H9 (cell line): Measurements from ENCODE around the gene STIL. TPM values are rescaled to one million over a fixed set of nuclear protein-coding genes. Genes with fewer than 3 reads are reported as not detected.

Experiments
- DNase-seq: peaks from one replicate; pipeline ENCODE4 v3.0.0-alpha.2; 2017
- H2AFZ ChIP-seq: one replicate; pipeline ENCODE4 v1.6.1; 2013; ENCODE audit warnings: mild to moderate bottlenecking, low read length, control low read depth, moderate library complexity
- H2AK5ac ChIP-seq: 2 replicates; pipeline ENCODE4 v1.6.1; 2013; ENCODE audit warnings: low read length, control low read depth, mixed read lengths; ENCODE audit not compliant: insufficient read length
- H2BK120ac ChIP-seq: one replicate; pipeline ENCODE4 v1.6.1; 2013; ENCODE audit warnings: low read depth, mild to moderate bottlenecking, low read length, control low read depth, inconsistent platforms; ENCODE audit not compliant: poor library complexity, severe bottlenecking
- H2BK12ac ChIP-seq: 2 replicates; pipeline ENCODE4 v1.6.1; 2013; ENCODE audit warnings: low read length, control low read depth, mixed read lengths, low read depth; ENCODE audit not compliant: insufficient read length
- H2BK15ac ChIP-seq: 2 replicates; pipeline ENCODE4 v1.6.1; 2013; ENCODE audit warnings: low read depth, low read length, control low read depth
- H2BK20ac ChIP-seq: one replicate; pipeline ENCODE4 v1.6.1; 2013; ENCODE audit warnings: low read depth, mild to moderate bottlenecking, low read length, control low read depth, inconsistent platforms; ENCODE audit not compliant: poor library complexity, severe bottlenecking
- H2BK5ac ChIP-seq: 2 replicates; pipeline ENCODE4 v1.6.1; 2013; ENCODE audit warnings: low read length, control low read depth, mixed read lengths; ENCODE audit not compliant: insufficient read length
- H3K14ac ChIP-seq: 2 replicates; pipeline ENCODE4 v1.6.1; 2013; ENCODE audit warnings: low read length, control low read depth; ENCODE audit not compliant: insufficient read depth
- H3K18ac ChIP-seq: 2 replicates; pipeline ENCODE4 v1.6.1; 2013; ENCODE audit warnings: low read depth, mild to moderate bottlenecking, mixed read lengths, low read length, control low read depth; ENCODE audit not compliant: insufficient read length
- H3K23ac ChIP-seq: 2 replicates; pipeline ENCODE4 v1.6.1; 2013; ENCODE audit warnings: low read length, control low read depth, mixed read lengths, low read depth; ENCODE audit not compliant: insufficient read length
- H3K23me2 ChIP-seq: 2 replicates; pipeline ENCODE4 v1.6.1; 2013; ENCODE audit warnings: low read depth, mild to moderate bottlenecking, mixed read lengths, low read length, control low read depth; ENCODE audit not compliant: insufficient read length, poor library complexity, severe bottlenecking
- H3K27ac ChIP-seq: 2 replicates; pipeline ENCODE4 v1.5.1; 2013; ENCODE audit warnings: low read length, control low read depth, mixed read lengths, low read depth; ENCODE audit not compliant: insufficient read length
- H3K27me3 ChIP-seq: 2 replicates; pipeline ENCODE4 v1.6.1; 2013; ENCODE audit warnings: low read length, control low read depth, inconsistent platforms; ENCODE audit not compliant: insufficient read depth
- H3K4ac ChIP-seq: 2 replicates; pipeline ENCODE4 v1.6.1; 2013; ENCODE audit warnings: low read depth, mild to moderate bottlenecking, control low read depth, inconsistent platforms, low read length, moderate library complexity
- H3K4me1 ChIP-seq: 2 replicates; pipeline ENCODE4 v1.6.1; 2013; ENCODE audit warnings: low read length, control low read depth, inconsistent platforms; ENCODE audit not compliant: insufficient read depth
- H3K4me2 ChIP-seq: 2 replicates; pipeline ENCODE4 v1.6.1; 2013; ENCODE audit warnings: low read length, control low read depth, mixed read lengths; ENCODE audit not compliant: insufficient read length, insufficient read depth
- H3K56ac ChIP-seq: 2 replicates; pipeline ENCODE4 v1.6.1; 2013; ENCODE audit warnings: low read depth, mild to moderate bottlenecking, mixed read lengths, low read length, control low read depth; ENCODE audit not compliant: insufficient read length
- H3K79me1 ChIP-seq: 2 replicates; pipeline ENCODE4 v1.6.1; 2013; ENCODE audit warnings: low read depth, mild to moderate bottlenecking, moderate library complexity, low read length, control low read depth, inconsistent platforms; ENCODE audit not compliant: insufficient read depth, poor library complexity, severe bottlenecking
- H3K79me2 ChIP-seq: 2 replicates; pipeline ENCODE4 v1.6.1; 2013; ENCODE audit warnings: low read length, control low read depth, inconsistent platforms; ENCODE audit not compliant: insufficient read depth
- H3K9ac ChIP-seq: 2 replicates; pipeline ENCODE4 v1.6.1; 2013; ENCODE audit warnings: low read length, control low read depth, mixed read lengths; ENCODE audit not compliant: insufficient read length; ENCODE audit errors: extremely low read depth
- H3K9me3 ChIP-seq: one replicate; pipeline ENCODE4 v1.6.1; 2013; ENCODE audit warnings: low read depth, low read length, inconsistent platforms; ENCODE audit not compliant: control insufficient read depth
- H3T11ph ChIP-seq: one replicate; pipeline ENCODE4 v1.6.1; 2013; ENCODE audit warnings: mild to moderate bottlenecking, low read length, control low read depth, inconsistent platforms
- H4K20me1 ChIP-seq: one replicate; pipeline ENCODE4 v1.6.1; 2013; ENCODE audit not compliant: control insufficient read depth, insufficient read length, insufficient read depth
- H4K5ac ChIP-seq: 2 replicates; pipeline ENCODE4 v1.6.1; 2013; ENCODE audit warnings: low read depth, mild to moderate bottlenecking, mixed read lengths, low read length, control low read depth; ENCODE audit not compliant: insufficient read length
- H4K8ac ChIP-seq: replicated peaks from 2 replicates; pipeline ENCODE4 v1.6.1; 2013; ENCODE audit warnings: low read length, control low read depth, mixed read lengths, low read depth; ENCODE audit not compliant: insufficient read length
- H4K91ac ChIP-seq: 2 replicates; pipeline ENCODE4 v1.6.1; 2013; ENCODE audit warnings: low read depth, mild to moderate bottlenecking, moderate library complexity, mixed read lengths, low read length, control low read depth; ENCODE audit not compliant: insufficient read length
- H3K27ac Mint-ChIP-seq, 3 experiments: 2 replicates in 2 of 3; 3 replicates in 1 of 3; pipeline ENCODE4 v1.8.0; 2020 to 2021; ENCODE audit warnings: mixed read lengths in 3 of 3, mild to moderate bottlenecking in 1 of 3, moderate library complexity in 1 of 3
- H3K27me3 Mint-ChIP-seq: 2 replicates; pipeline ENCODE4 v1.8.0; 2021; ENCODE audit warnings: low read depth, mild to moderate bottlenecking, moderate library complexity, mixed read lengths
- H3K36me3 Mint-ChIP-seq, 3 experiments: 2 replicates in 2 of 3; 3 replicates in 1 of 3; pipeline ENCODE4 v1.8.0; 2020 to 2021; ENCODE audit warnings: low read depth in 3 of 3, mixed read lengths in 3 of 3; ENCODE audit not compliant: insufficient read depth in 1 of 3
- H3K4me1 Mint-ChIP-seq, 2 experiments: 2 replicates each; pipeline ENCODE4 v1.8.0; 2020; ENCODE audit warnings: mixed read lengths in 2 of 2
- H3K4me3 Mint-ChIP-seq, 2 experiments: 2 replicates in 1 of 2; 3 replicates in 1 of 2; pipeline ENCODE4 v1.8.0; 2020 to 2021; ENCODE audit warnings: mild to moderate bottlenecking in 2 of 2, mixed read lengths in 2 of 2, moderate library complexity in 1 of 2
- H3K9me3 Mint-ChIP-seq, 2 experiments: 2 replicates in 1 of 2; 3 replicates in 1 of 2; pipeline ENCODE4 v1.8.0; 2020; ENCODE audit warnings: mild to moderate bottlenecking in 2 of 2, mixed read lengths in 2 of 2, moderate library complexity in 1 of 2
- WGBS: extraction: QIAGEN DNeasy Blood & Tissue Kit; methylation state at CpG from one replicate; pipeline ENCODE4 v1.1.7; 2013; ENCODE audit warnings: missing lambda C conversion rate, low lambda C conversion rate, mixed read lengths; ENCODE audit not compliant: insufficient read length; ENCODE audit errors: extremely low coverage; 5-methylcytosine and 5-hydroxymethylcytosine counted together
- total RNA-seq: library from RNA; stranded (reverse); gene quantifications from 2 replicates; pipeline ENCODE4 v1.2.1, GENCODE V29; 2021
- TF ChIP-seq, protein P1 (sequence below): fragments of 200-600 bp; sonication (generic); conservative IDR thresholded peaks from 3 replicates; pipeline ENCODE4 v1.8.0; 2021; ENCODE audit warnings: antibody characterized with exemption, mild to moderate bottlenecking

Gene STIL
- total RNA-seq, 1 experiment from 2014 or later = 26.6 TPM

DNA sequence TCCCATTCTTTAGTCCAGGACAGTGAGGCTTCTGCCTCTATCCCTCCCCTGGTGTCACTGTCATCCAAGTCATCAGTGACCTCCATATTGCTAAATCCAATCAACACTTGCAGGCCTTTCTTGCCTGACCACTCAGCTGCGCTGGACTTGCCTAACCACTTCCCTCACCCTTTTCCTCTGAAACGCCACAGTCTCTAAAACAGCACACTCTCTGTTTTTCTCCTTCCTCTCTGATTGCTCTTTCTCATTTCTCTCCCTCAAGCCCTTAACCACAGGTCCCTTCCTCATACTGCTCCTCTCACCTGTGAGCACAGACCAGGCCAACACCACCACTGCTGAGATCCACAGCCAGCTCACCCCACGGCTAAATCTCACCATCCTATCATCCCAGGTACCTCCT is 99.4 kb downstream of the STIL start:
- Histone ChIP-seq H2AFZ (no peak overlapping the region), H4K91ac (no peak overlapping the region)

More for the DNA sequence above, 99.4 kb downstream of the STIL start:
- Histone ChIP-seq H4K5ac (no peak overlapping the region), H2BK120ac (no peak overlapping the region), H4K8ac (no peak overlapping the region), H3K23me2 (no peaks in the 10 kb centered on the region), H3K56ac (no peak overlapping the region), H3T11ph (no peak overlapping the region), H3K79me1 (no peaks in the 10 kb centered on the region), H2BK15ac (no peak overlapping the region), H3K4me2 (no peak overlapping the region), H3K4ac (no peak overlapping the region), H3K9me3 (no peaks in the 10 kb centered on the region), H3K14ac (no peak overlapping the region), H3K23ac (no peak overlapping the region), H2BK5ac (no peak overlapping the region), H3K27me3 (peaks cover 3% of the 10 kb centered on the region; the same call in 1 of the 2 replicates), H2AK5ac (no peak overlapping the region), H3K4me1 (no peaks in the 10 kb centered on the region; the same call in 1 of the 2 replicates), H4K20me1 (no peaks in the 10 kb centered on the region), H3K9ac (no peak overlapping the region), H2BK20ac (no peak overlapping the region), H3K79me2 (no peaks in the 10 kb centered on the region), H3K18ac (no peak overlapping the region), H2BK12ac (no peak overlapping the region), H3K27ac (no peak overlapping the region)
- no peak overlapping the region for H3K27ac Mint-ChIP-seq
- H3K36me3 Mint-ChIP-seq = no peaks in the 10 kb centered on the region; a peak in 1 of 7 replicates
- no peak for DNase-seq
- TF ChIP-seq, protein P1, sequence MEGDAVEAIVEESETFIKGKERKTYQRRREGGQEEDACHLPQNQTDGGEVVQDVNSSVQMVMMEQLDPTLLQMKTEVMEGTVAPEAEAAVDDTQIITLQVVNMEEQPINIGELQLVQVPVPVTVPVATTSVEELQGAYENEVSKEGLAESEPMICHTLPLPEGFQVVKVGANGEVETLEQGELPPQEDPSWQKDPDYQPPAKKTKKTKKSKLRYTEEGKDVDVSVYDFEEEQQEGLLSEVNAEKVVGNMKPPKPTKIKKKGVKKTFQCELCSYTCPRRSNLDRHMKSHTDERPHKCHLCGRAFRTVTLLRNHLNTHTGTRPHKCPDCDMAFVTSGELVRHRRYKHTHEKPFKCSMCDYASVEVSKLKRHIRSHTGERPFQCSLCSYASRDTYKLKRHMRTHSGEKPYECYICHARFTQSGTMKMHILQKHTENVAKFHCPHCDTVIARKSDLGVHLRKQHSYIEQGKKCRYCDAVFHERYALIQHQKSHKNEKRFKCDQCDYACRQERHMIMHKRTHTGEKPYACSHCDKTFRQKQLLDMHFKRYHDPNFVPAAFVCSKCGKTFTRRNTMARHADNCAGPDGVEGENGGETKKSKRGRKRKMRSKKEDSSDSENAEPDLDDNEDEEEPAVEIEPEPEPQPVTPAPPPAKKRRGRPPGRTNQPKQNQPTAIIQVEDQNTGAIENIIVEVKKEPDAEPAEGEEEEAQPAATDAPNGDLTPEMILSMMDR = no peak
- no peak overlapping the region for H3K4me3 Mint-ChIP-seq
- peaks cover 4 to 7% of the 10 kb centered on the region in 2 experiments; a peak in 3 of 5 replicates for H3K9me3 Mint-ChIP-seq
- H3K4me1 Mint-ChIP-seq = peaks cover 13 to 15% of the 10 kb centered on the region in 2 experiments
- peaks cover 57% of the 10 kb centered on the region for H3K27me3 Mint-ChIP-seq
- no CpG with 5 or more reads among the region's 3 CpGs for WGBS
